ENCODE measurements around the gene UST. TPM values are rescaled to one million over a fixed set of nuclear protein-coding genes. Genes with fewer than 3 reads are reported as not detected.
A peak's percentile ranks its signal among the peaks of the same experiment; 100 is the strongest.

The UST gene
- total and polyA plus RNA-seq, 4 donors = 0.24 to 2.7 (median 0.87) TPM

GRCh38 chr6:148700047-148700715, 46.6 kb upstream of the UST start:
- Histone ChIP-seq H3K4me3 (ENCODE audit: low read depth in 1 of 3, low read length in 3 of 3) (peak overlapping the region in 1 of 3 donors; percentile 45), H3K27me3 (ENCODE audit: control insufficient read depth in 4 of 4, insufficient read depth in 4 of 4, low read length in 3 of 4) (no peaks in the 10 kb centered on the region), H3K9me3 (ENCODE audit: control insufficient read depth in 4 of 4, low read length in 3 of 4) (no peaks in the 10 kb centered on the region), H3K9ac (ENCODE audit: low read depth in 1 of 2, low read length in 2 of 2) (no peak overlapping the region), H3K4me1 (ENCODE audit: control insufficient read depth in 4 of 4, insufficient read depth in 4 of 4, low read length in 3 of 4) (peaks cover 0 to 13% (median 4%) of the 10 kb centered on the region in 4 donors), H3K36me3 (ENCODE audit: control insufficient read depth in 4 of 4, insufficient read depth in 3 of 4, low read depth in 1 of 4, low read length in 3 of 4) (no peaks in the 10 kb centered on the region), H3K27ac (ENCODE audit: low read depth in 1 of 2, low read length in 2 of 2) (no peak overlapping the region)
- WGBS = 48% methylated on average over 2 of the region's 2 CpGs
- TF ChIP-seq GABPA (IDR thresholded peaks at IDR 0.05 in 1 of 2, conservative IDR thresholded peaks at IDR 0.05 in 1 of 2) = no peak
- no peak for TF ChIP-seq SP1 (IDR thresholded peaks at IDR 0.05)
- no peak for TF ChIP-seq RXRA (IDR thresholded peaks at IDR 0.05)
- TF ChIP-seq YY1 (IDR thresholded peaks at IDR 0.05) = no peak
- TF ChIP-seq HNF4G (IDR thresholded peaks at IDR 0.05) = no peak
- no peak for TF ChIP-seq CTCF (IDR thresholded peaks at IDR 0.05; ENCODE audit: low read depth, low read length, missing input control)
- no peak for TF ChIP-seq HNF4A (conservative IDR thresholded peaks at IDR 0.05)
- TF ChIP-seq ZBTB33 (IDR thresholded peaks at IDR 0.05) = no peak
- no peak for TF ChIP-seq EGR1 (IDR thresholded peaks at IDR 0.05; ENCODE audit: low read depth in 2 of 2)
- no peak for DNase-seq (ENCODE audit: low spot score)

GRCh38 chr6:148700741-148701311, 46.0 kb upstream of the UST start:
- H3K4me1 ChIP-seq (ENCODE audit: control insufficient read depth in 4 of 4, insufficient read depth in 4 of 4, low read length in 3 of 4) = peaks cover 0 to 13% (median 4%) of the 10 kb centered on the region in 4 donors
- no peak for DNase-seq (ENCODE audit: low spot score)
- H3K4me3 ChIP-seq (ENCODE audit: low read depth in 1 of 3, low read length in 3 of 3) = peak overlapping the region; percentile 45 to 73 (median 68)
- 6% methylated on average over 8 of the region's 8 CpGs for WGBS
- peak; percentile 5 for TF ChIP-seq YY1 (IDR thresholded peaks at IDR 0.05)
- TF ChIP-seq CTCF (IDR thresholded peaks at IDR 0.05; ENCODE audit: low read depth, low read length, missing input control) = no peak
- TF ChIP-seq GABPA (IDR thresholded peaks at IDR 0.05 in 1 of 2, conservative IDR thresholded peaks at IDR 0.05 in 1 of 2) = no peak
- no peak for TF ChIP-seq HNF4G (IDR thresholded peaks at IDR 0.05)
- peak overlapping the region; percentile 6 to 9 for H3K27ac ChIP-seq (ENCODE audit: low read depth in 1 of 2, low read length in 2 of 2)
- peak overlapping the region; percentile 29 to 32 for H3K9ac ChIP-seq (ENCODE audit: low read depth in 1 of 2, low read length in 2 of 2)
- no peaks in the 10 kb centered on the region for H3K9me3 ChIP-seq (ENCODE audit: control insufficient read depth in 4 of 4, low read length in 3 of 4)
- no peaks in the 10 kb centered on the region for H3K36me3 ChIP-seq (ENCODE audit: control insufficient read depth in 4 of 4, insufficient read depth in 3 of 4, low read depth in 1 of 4, low read length in 3 of 4)
- H3K27me3 ChIP-seq (ENCODE audit: control insufficient read depth in 4 of 4, insufficient read depth in 4 of 4, low read length in 3 of 4) = no peaks in the 10 kb centered on the region
